GM23338 (cell line): ENCODE data around the gene ZNF460.

ENCODE experiments used
- CREB1 ChIP-seq: fragments of 250-450 bp; sonication (Bioruptor Pico); IDR thresholded peaks from 2 replicates; pipeline ENCODE4 v1.5.0; 2020; ENCODE audit warnings: low read depth, mild to moderate bottlenecking, moderate library complexity
- CTCF ChIP-seq, 2 experiments: fragments of 200-600 bp in 1 of 2; sonication (generic) in 1 of 2; conservative IDR thresholded peaks; 2 replicates each; pipeline versions ENCODE4 v1.5.1 to v1.6.1; 2016 to 2017; ENCODE audit warnings: antibody characterized with exemption in 2 of 2, low read depth in 2 of 2, mild to moderate bottlenecking in 2 of 2, moderate library complexity in 1 of 2
- ETS1 ChIP-seq: IDR thresholded peaks from 2 replicates; pipeline ENCODE4 v1.6.1; 2016; ENCODE audit warnings: antibody characterized with exemption
- EZH2 ChIP-seq: fragments of 200-600 bp; sonication (generic); IDR thresholded peaks from one replicate; pipeline ENCODE4 v1.8.0; 2017; ENCODE audit warnings: antibody characterized with exemption, mild to moderate bottlenecking, low read depth; ENCODE audit not compliant: unreplicated experiment
- EZH2phosphoT487 ChIP-seq: fragments of 200-600 bp; sonication (generic); IDR thresholded peaks from one replicate; pipeline ENCODE4 v1.8.1; 2018; ENCODE audit warnings: antibody characterized with exemption; ENCODE audit not compliant: unreplicated experiment
- JUNB ChIP-seq: IDR thresholded peaks from one replicate; pipeline ENCODE4 v1.6.1; 2016; ENCODE audit warnings: antibody characterized with exemption; ENCODE audit not compliant: unreplicated experiment
- POLR2AphosphoS5 ChIP-seq: IDR thresholded peaks from 2 replicates; pipeline ENCODE4 v1.6.1; 2016; ENCODE audit warnings: antibody characterized with exemption, low read depth
- REST ChIP-seq: IDR thresholded peaks from one replicate; pipeline ENCODE4 v1.6.1; 2018; ENCODE audit warnings: antibody characterized with exemption; ENCODE audit not compliant: unreplicated experiment
- STAT1 ChIP-seq: IDR thresholded peaks from one replicate; pipeline ENCODE4 v1.6.1; 2016; ENCODE audit warnings: antibody characterized with exemption; ENCODE audit not compliant: unreplicated experiment
- ZNF331 ChIP-seq: fragments of 250-450 bp; sonication (Bioruptor Pico); IDR thresholded peaks from 2 replicates; pipeline ENCODE4 v1.5.0; 2020; ENCODE audit warnings: low read depth, mild to moderate bottlenecking, moderate library complexity
- ZNF462 ChIP-seq: fragments of 250-450 bp; sonication (Bioruptor Pico); IDR thresholded peaks from 2 replicates; pipeline ENCODE4 v1.5.0; 2020; ENCODE audit warnings: mild to moderate bottlenecking, moderate library complexity

GRCh38 chr19:57282011-57282643, 1.8 kb downstream of the ZNF460 start:
- TF ChIP-seq CTCF (conservative IDR thresholded peaks at IDR 0.05; ENCODE audit: low read depth in 2 of 2) (no peak), POLR2AphosphoS5 (no peak), ZNF331 (CRISPR knock-in tag) (no peak), EZH2 (no peak), EZH2phosphoT487 (no peak), CREB1 (no peak), STAT1 (no peak), ETS1 (no peak), REST (no peak), JUNB (no peak), ZNF462 (no peak)
